Neural cell (in vitro differentiated cells): ENCODE data around the gene CRABP2. TPM values are rescaled to one million over a fixed set of nuclear protein-coding genes. Genes with fewer than 3 reads are reported as not detected.

Experiments used
- H2AFZ ChIP-seq: fragments of 200-600, 300-800 bp; sonication (generic), shearing (Covaris generic); 2 replicates; pipeline ENCODE4 v1.6.0; 2014; ENCODE audit warnings: low read depth, mild to moderate bottlenecking, antibody characterized with exemption, low read length, moderate library complexity
- H3F3A ChIP-seq: fragments of 200-600 bp; shearing (Covaris generic); 2 replicates; pipeline ENCODE4 v1.6.1; 2016; ENCODE audit warnings: mild to moderate bottlenecking, moderate library complexity, mixed read lengths, antibody characterized with exemption, low read length; ENCODE audit not compliant: insufficient read depth, poor library complexity, severe bottlenecking
- H3K27ac ChIP-seq: fragments of 200-600, 300-800 bp; sonication (generic), shearing (Covaris generic); 2 replicates; pipeline ENCODE4 v1.5.1; 2014; ENCODE audit warnings: mild to moderate bottlenecking, low read length, moderate library complexity
- H3K27me3 ChIP-seq: fragments of 300-800, 200-600 bp; sonication (generic), shearing (Covaris generic); 2 replicates; pipeline ENCODE4 v1.6.0; 2014; ENCODE audit warnings: mild to moderate bottlenecking, low read depth, low read length, moderate library complexity; ENCODE audit not compliant: insufficient read depth
- H3K36me3 ChIP-seq: fragments of 300-800, 200-600 bp; sonication (generic), shearing (Covaris generic); 2 replicates; pipeline ENCODE4 v1.5.1; 2014; ENCODE audit warnings: mild to moderate bottlenecking, antibody characterized with exemption, low read length, moderate library complexity; ENCODE audit not compliant: insufficient read depth
- H3K4me2 ChIP-seq: fragments of 300-800, 200-600 bp; sonication (generic), shearing (Covaris generic); 2 replicates; pipeline ENCODE4 v1.6.0; 2014; ENCODE audit warnings: mild to moderate bottlenecking, low read length
- H3K4me3 ChIP-seq: fragments of 300-800, 200-600 bp; sonication (generic), shearing (Covaris generic); 2 replicates; pipeline ENCODE4 v1.5.1; 2014; ENCODE audit warnings: mild to moderate bottlenecking, low read length, moderate library complexity
- H3K79me2 ChIP-seq: fragments of 200-600 bp; shearing (Covaris generic); replicated peaks from 2 replicates; pipeline ENCODE4 v1.6.0; 2014; ENCODE audit warnings: mild to moderate bottlenecking, low read length, moderate library complexity; ENCODE audit not compliant: insufficient read depth
- H3K9ac ChIP-seq: fragments of 300-800, 200-600 bp; sonication (generic), shearing (Covaris generic); 2 replicates; pipeline ENCODE4 v1.6.1; 2016; ENCODE audit warnings: mild to moderate bottlenecking, low read length, mixed read lengths
- H3K9me2 ChIP-seq: fragments of 200-600 bp; shearing (Covaris generic); 2 replicates; pipeline ENCODE4 v1.6.1; 2016; ENCODE audit warnings: mild to moderate bottlenecking, low read length, mixed read lengths; ENCODE audit not compliant: insufficient read depth
- H3K9me3 ChIP-seq: fragments of 200-600, 300-800 bp; sonication (generic), shearing (Covaris generic); 2 replicates; pipeline ENCODE4 v1.6.1; 2016; ENCODE audit warnings: mild to moderate bottlenecking, mixed run types, low read length, moderate library complexity, mixed read lengths
- H4K20me1 ChIP-seq: fragments of 200-600 bp; shearing (Covaris generic); 2 replicates; pipeline ENCODE4 v1.6.1; 2016; ENCODE audit warnings: mild to moderate bottlenecking, mixed run types; ENCODE audit not compliant: insufficient read depth
- EP300 ChIP-seq: fragments of 450-650 bp; conservative IDR thresholded peaks from 2 replicates; pipeline ENCODE4 v1.6.1; 2014; ENCODE audit warnings: antibody characterized with exemption, mild to moderate bottlenecking, moderate library complexity; ENCODE audit not compliant: poor library complexity, severe bottlenecking
- EZH2 ChIP-seq: fragments of 200-600, 300-800 bp; shearing (Covaris generic), sonication (generic); IDR thresholded peaks from 2 replicates; pipeline ENCODE4 v1.6.1; 2014; ENCODE audit warnings: antibody characterized with exemption, low read length, borderline replicate concordance, mild to moderate bottlenecking; ENCODE audit not compliant: insufficient read depth, poor library complexity, severe bottlenecking
- MXI1 ChIP-seq: fragments of 450-650 bp; conservative IDR thresholded peaks from 2 replicates; pipeline ENCODE4 v1.6.1; 2014; ENCODE audit warnings: antibody characterized with exemption, mild to moderate bottlenecking; ENCODE audit not compliant: poor library complexity, severe bottlenecking
- POLR2AphosphoS5 ChIP-seq: IDR thresholded peaks from 2 replicates; pipeline ENCODE4 v1.6.1; 2012
- RAD21 ChIP-seq: fragments of 450-650 bp; conservative IDR thresholded peaks from 2 replicates; pipeline ENCODE4 v1.6.1; 2014; ENCODE audit warnings: antibody characterized with exemption, mild to moderate bottlenecking, moderate library complexity
- SMC3 ChIP-seq: fragments of 450-650 bp; conservative IDR thresholded peaks from 2 replicates; pipeline ENCODE4 v1.6.1; 2014; ENCODE audit warnings: antibody characterized with exemption, mild to moderate bottlenecking, moderate library complexity; ENCODE audit not compliant: poor library complexity
- TAF1 ChIP-seq: IDR thresholded peaks from 2 replicates; pipeline ENCODE4 v1.6.1; 2012; ENCODE audit warnings: low read depth
- polyA plus RNA-seq: library from polyadenylated mRNA; depleted of rRNA; stranded (reverse); fragments of >200 nt; gene quantifications from 2 replicates; pipeline ENCODE4 v1.2.3, GENCODE V29; 2014
- TF ChIP-seq, protein P1 (sequence below): IDR thresholded peaks from 2 replicates; pipeline ENCODE4 v1.6.1; 2012; ENCODE audit warnings: borderline replicate concordance
- TF ChIP-seq, protein P2 (sequence below): fragments of 450-650 bp; IDR thresholded peaks from 2 replicates; pipeline ENCODE4 v1.5.1; 2014; ENCODE audit warnings: antibody characterized with exemption, mild to moderate bottlenecking, moderate library complexity; ENCODE audit not compliant: poor library complexity, severe bottlenecking

The CRABP2 gene
- polyA plus RNA-seq, 1 donor from 2014 or later = 7.7 TPM

DNA sequence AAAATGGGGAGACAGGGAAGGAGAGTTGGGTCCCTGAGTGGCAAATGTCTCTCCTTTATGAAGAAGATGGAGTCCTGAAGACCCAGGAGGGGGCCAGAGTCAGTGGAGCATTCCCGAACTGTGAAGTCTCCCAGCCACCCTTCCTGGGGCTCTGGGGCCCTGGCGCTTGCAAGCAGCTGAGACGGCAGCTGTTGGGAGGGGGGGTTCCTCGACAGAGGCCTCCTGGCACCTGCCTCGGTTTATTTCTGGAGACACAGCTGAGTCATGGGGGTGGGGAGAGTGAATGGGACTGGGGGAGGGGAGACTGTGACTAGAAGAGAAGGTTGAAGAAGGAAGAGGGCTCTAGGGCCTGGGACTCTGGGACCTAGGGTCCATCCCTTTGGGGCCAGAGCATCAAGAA, 42.2 kb downstream of the CRABP2 start:
- Histone ChIP-seq H4K20me1 (no peaks in the 10 kb centered on the region), H3K27ac (no peak overlapping the region), H3K9me2 (no peaks in the 10 kb centered on the region), H3K36me3 (no peaks in the 10 kb centered on the region), H3K4me3 (no peak overlapping the region), H3K4me2 (no peak overlapping the region), H3K27me3 (no peaks in the 10 kb centered on the region), H3K9ac (no peak overlapping the region), H3K9me3 (no peaks in the 10 kb centered on the region), H2AFZ (no peak overlapping the region), H3K79me2 (no peaks in the 10 kb centered on the region), H3F3A (no peaks in the 10 kb centered on the region)
- TF ChIP-seq, protein P1, sequence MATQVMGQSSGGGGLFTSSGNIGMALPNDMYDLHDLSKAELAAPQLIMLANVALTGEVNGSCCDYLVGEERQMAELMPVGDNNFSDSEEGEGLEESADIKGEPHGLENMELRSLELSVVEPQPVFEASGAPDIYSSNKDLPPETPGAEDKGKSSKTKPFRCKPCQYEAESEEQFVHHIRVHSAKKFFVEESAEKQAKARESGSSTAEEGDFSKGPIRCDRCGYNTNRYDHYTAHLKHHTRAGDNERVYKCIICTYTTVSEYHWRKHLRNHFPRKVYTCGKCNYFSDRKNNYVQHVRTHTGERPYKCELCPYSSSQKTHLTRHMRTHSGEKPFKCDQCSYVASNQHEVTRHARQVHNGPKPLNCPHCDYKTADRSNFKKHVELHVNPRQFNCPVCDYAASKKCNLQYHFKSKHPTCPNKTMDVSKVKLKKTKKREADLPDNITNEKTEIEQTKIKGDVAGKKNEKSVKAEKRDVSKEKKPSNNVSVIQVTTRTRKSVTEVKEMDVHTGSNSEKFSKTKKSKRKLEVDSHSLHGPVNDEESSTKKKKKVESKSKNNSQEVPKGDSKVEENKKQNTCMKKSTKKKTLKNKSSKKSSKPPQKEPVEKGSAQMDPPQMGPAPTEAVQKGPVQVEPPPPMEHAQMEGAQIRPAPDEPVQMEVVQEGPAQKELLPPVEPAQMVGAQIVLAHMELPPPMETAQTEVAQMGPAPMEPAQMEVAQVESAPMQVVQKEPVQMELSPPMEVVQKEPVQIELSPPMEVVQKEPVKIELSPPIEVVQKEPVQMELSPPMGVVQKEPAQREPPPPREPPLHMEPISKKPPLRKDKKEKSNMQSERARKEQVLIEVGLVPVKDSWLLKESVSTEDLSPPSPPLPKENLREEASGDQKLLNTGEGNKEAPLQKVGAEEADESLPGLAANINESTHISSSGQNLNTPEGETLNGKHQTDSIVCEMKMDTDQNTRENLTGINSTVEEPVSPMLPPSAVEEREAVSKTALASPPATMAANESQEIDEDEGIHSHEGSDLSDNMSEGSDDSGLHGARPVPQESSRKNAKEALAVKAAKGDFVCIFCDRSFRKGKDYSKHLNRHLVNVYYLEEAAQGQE = no peak
- TF ChIP-seq EP300 (no peak), EZH2 (no peak), TAF1 (no peak), RAD21 (no peak), POLR2AphosphoS5 (no peak), SMC3 (no peak), MXI1 (no peak)
- TF ChIP-seq, protein P2, sequence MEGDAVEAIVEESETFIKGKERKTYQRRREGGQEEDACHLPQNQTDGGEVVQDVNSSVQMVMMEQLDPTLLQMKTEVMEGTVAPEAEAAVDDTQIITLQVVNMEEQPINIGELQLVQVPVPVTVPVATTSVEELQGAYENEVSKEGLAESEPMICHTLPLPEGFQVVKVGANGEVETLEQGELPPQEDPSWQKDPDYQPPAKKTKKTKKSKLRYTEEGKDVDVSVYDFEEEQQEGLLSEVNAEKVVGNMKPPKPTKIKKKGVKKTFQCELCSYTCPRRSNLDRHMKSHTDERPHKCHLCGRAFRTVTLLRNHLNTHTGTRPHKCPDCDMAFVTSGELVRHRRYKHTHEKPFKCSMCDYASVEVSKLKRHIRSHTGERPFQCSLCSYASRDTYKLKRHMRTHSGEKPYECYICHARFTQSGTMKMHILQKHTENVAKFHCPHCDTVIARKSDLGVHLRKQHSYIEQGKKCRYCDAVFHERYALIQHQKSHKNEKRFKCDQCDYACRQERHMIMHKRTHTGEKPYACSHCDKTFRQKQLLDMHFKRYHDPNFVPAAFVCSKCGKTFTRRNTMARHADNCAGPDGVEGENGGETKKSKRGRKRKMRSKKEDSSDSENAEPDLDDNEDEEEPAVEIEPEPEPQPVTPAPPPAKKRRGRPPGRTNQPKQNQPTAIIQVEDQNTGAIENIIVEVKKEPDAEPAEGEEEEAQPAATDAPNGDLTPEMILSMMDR = no peak

DNA sequence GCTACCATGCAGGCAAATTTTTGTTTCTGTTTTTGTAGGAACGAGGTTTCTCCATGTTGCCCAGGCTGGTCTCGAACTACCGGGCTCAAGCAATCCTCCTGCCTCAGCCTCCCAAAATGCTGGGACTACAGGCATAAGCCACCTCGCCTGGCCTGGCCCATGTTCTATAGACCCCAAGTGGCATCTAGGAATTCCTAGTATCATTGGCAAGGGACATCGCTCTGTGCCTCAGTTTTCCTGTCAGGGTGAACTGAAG, 42.7 kb downstream of the CRABP2 start:
- H3K4me2 ChIP-seq = no peak overlapping the region
- TF ChIP-seq SMC3 = no peak
- no peak for TF ChIP-seq POLR2AphosphoS5

More for the DNA sequence above, 42.7 kb downstream of the CRABP2 start:
- H3K4me3 ChIP-seq = no peak overlapping the region
- H3K27ac ChIP-seq = no peak overlapping the region
- H3K9ac ChIP-seq = no peak overlapping the region
- no peaks in the 10 kb centered on the region for H3K79me2 ChIP-seq
- H3K9me3 ChIP-seq = no peaks in the 10 kb centered on the region
- no peaks in the 10 kb centered on the region for H3F3A ChIP-seq
- no peaks in the 10 kb centered on the region for H3K36me3 ChIP-seq
- no peaks in the 10 kb centered on the region for H4K20me1 ChIP-seq
- no peak overlapping the region for H2AFZ ChIP-seq
- H3K27me3 ChIP-seq = no peaks in the 10 kb centered on the region
- no peaks in the 10 kb centered on the region for H3K9me2 ChIP-seq
